ENCODE measurements around the gene UGT1A3.

- TF ChIP-seq, protein P1, sequence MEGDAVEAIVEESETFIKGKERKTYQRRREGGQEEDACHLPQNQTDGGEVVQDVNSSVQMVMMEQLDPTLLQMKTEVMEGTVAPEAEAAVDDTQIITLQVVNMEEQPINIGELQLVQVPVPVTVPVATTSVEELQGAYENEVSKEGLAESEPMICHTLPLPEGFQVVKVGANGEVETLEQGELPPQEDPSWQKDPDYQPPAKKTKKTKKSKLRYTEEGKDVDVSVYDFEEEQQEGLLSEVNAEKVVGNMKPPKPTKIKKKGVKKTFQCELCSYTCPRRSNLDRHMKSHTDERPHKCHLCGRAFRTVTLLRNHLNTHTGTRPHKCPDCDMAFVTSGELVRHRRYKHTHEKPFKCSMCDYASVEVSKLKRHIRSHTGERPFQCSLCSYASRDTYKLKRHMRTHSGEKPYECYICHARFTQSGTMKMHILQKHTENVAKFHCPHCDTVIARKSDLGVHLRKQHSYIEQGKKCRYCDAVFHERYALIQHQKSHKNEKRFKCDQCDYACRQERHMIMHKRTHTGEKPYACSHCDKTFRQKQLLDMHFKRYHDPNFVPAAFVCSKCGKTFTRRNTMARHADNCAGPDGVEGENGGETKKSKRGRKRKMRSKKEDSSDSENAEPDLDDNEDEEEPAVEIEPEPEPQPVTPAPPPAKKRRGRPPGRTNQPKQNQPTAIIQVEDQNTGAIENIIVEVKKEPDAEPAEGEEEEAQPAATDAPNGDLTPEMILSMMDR (conservative IDR thresholded peaks at IDR 0.05; ENCODE audit: low read depth, low read length) = no peak
- TF ChIP-seq EZH2 (IDR thresholded peaks at IDR 0.05; ENCODE audit: borderline replicate concordance, low read depth, low read length, poor library complexity, severe bottlenecking) = no peak
These were observed 29.3 kb upstream of the UGT1A3 start for GRCh38 chr2:233699424-233700027.

All from A673 (cell line).